Measurements from ENCODE around the gene RERE.

DNA sequence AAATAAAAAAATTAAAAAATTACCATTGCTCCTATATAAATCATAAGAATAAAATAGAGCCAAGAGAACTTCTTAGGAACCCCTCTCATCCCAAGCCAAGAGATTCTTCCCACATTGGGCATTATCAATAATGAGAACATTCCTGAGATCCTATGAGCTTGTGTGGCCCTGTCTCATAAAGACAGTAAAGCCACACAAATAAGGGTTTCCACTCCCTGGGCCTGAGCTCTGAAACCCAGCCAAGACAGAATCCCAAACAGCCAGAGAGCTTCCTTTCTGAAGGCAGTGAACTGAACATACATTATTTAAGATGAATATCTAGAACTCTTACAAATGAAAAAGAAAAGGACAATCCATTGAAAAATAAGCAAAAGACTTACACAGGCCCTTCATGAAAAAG lies 431.2 kb downstream of the RERE start:
- TF ChIP-seq POLR2AphosphoS5 (IDR thresholded peaks at IDR 0.05; ENCODE audit: borderline replicate concordance, low read depth, low read length) (no peak), EZH2 (IDR thresholded peaks at IDR 0.05) (no peak), FOXP2 (optimal IDR thresholded peaks at IDR 0.05; ENCODE audit: control extremely low read depth, extremely low read length, insufficient read depth) (no peak)

Data from SK-N-MC (cell line).